Measurements from ENCODE around the gene MNX1.
A peak's percentile ranks its signal among the peaks of the same experiment; 100 is the strongest.

The MNX1 gene

GRCh38 chr7:157021871-157022680 lies 11.6 kb upstream of the MNX1 start:
- Histone ChIP-seq H3K27me3 (ENCODE audit: control insufficient read depth in 5 of 5, insufficient read depth in 4 of 5, low read length in 5 of 5) (peaks cover 61 to 76% (median 69%) of the 10 kb centered on the region in 5 donors), H3K4me3 (ENCODE audit: low read depth in 1 of 5, low read length in 5 of 5) (no peak overlapping the region), H3K9me3 (ENCODE audit: control insufficient read depth in 5 of 5, low read length in 5 of 5) (no peaks in the 10 kb centered on the region), H3K36me3 (ENCODE audit: control insufficient read depth in 5 of 5, insufficient read depth in 5 of 5, low read length in 5 of 5) (no peaks in the 10 kb centered on the region), H3K9ac (ENCODE audit: low read length in 5 of 5) (no peak overlapping the region), H3K4me1 (ENCODE audit: control insufficient read depth in 5 of 5, insufficient read depth in 5 of 5, low read length in 5 of 5) (peaks cover 0 to 27% (median 24%) of the 10 kb centered on the region in 5 donors), H3K27ac (ENCODE audit: low read depth, low read length) (no peak overlapping the region)

- H3K4me1 ChIP-seq (ENCODE audit: control insufficient read depth in 5 of 5, insufficient read depth in 5 of 5, low read length in 5 of 5) = peaks cover 0 to 28% (median 24%) of the 10 kb centered on the region in 5 donors
- peaks cover 69 to 84% (median 77%) of the 10 kb centered on the region in 5 donors for H3K27me3 ChIP-seq (ENCODE audit: control insufficient read depth in 5 of 5, insufficient read depth in 4 of 5, low read length in 5 of 5)
- no peaks in the 10 kb centered on the region for H3K9me3 ChIP-seq (ENCODE audit: control insufficient read depth in 5 of 5, low read length in 5 of 5)
- no peak overlapping the region for H3K27ac ChIP-seq (ENCODE audit: low read depth, low read length)
- H3K36me3 ChIP-seq (ENCODE audit: control insufficient read depth in 5 of 5, insufficient read depth in 5 of 5, low read length in 5 of 5) = no peaks in the 10 kb centered on the region
- no peak overlapping the region for H3K4me3 ChIP-seq (ENCODE audit: low read depth in 1 of 5, low read length in 5 of 5)
- H3K9ac ChIP-seq (ENCODE audit: low read length in 5 of 5) = no peak overlapping the region
Measured at GRCh38 chr7:157021071-157021870, 10.8 kb upstream of the MNX1 start.

- Histone ChIP-seq H3K4me1 (ENCODE audit: control insufficient read depth in 5 of 5, insufficient read depth in 5 of 5, low read length in 5 of 5) (peaks cover 0 to 30% (median 24%) of the 10 kb centered on the region in 5 donors), H3K27ac (ENCODE audit: low read depth, low read length) (no peak overlapping the region), H3K27me3 (ENCODE audit: control insufficient read depth in 5 of 5, insufficient read depth in 4 of 5, low read length in 5 of 5) (peaks cover 74 to 88% (median 84%) of the 10 kb centered on the region in 5 donors), H3K9me3 (ENCODE audit: control insufficient read depth in 5 of 5, low read length in 5 of 5) (no peaks in the 10 kb centered on the region), H3K4me3 (ENCODE audit: low read depth in 1 of 5, low read length in 5 of 5) (no peak overlapping the region), H3K36me3 (ENCODE audit: control insufficient read depth in 5 of 5, insufficient read depth in 5 of 5, low read length in 5 of 5) (no peaks in the 10 kb centered on the region), H3K9ac (ENCODE audit: low read length in 5 of 5) (no peak overlapping the region)
Measured at GRCh38 chr7:157020514-157021070, 10.1 kb upstream of the MNX1 start.

- no peak overlapping the region for H3K9ac ChIP-seq (ENCODE audit: low read length in 5 of 5)
- no peaks in the 10 kb centered on the region for H3K9me3 ChIP-seq (ENCODE audit: control insufficient read depth in 5 of 5, low read length in 5 of 5)
- peaks cover 76 to 91% (median 85%) of the 10 kb centered on the region in 5 donors for H3K27me3 ChIP-seq (ENCODE audit: control insufficient read depth in 5 of 5, insufficient read depth in 4 of 5, low read length in 5 of 5)
- H3K4me1 ChIP-seq (ENCODE audit: control insufficient read depth in 5 of 5, insufficient read depth in 5 of 5, low read length in 5 of 5) = peaks cover 0 to 30% (median 24%) of the 10 kb centered on the region in 5 donors
- H3K4me3 ChIP-seq (ENCODE audit: low read depth in 1 of 5, low read length in 5 of 5) = no peak overlapping the region
- H3K27ac ChIP-seq (ENCODE audit: low read depth, low read length) = no peak overlapping the region
- no peaks in the 10 kb centered on the region for H3K36me3 ChIP-seq (ENCODE audit: control insufficient read depth in 5 of 5, insufficient read depth in 5 of 5, low read length in 5 of 5)
Measured at GRCh38 chr7:157019718-157020451, 9.4 kb upstream of the MNX1 start.

- Histone ChIP-seq H3K9ac (ENCODE audit: low read length in 5 of 5) (no peak overlapping the region), H3K9me3 (ENCODE audit: control insufficient read depth in 5 of 5, low read length in 5 of 5) (no peaks in the 10 kb centered on the region), H3K27ac (ENCODE audit: low read depth, low read length) (no peak overlapping the region)
Measured at GRCh38 chr7:157018997-157019608, 8.6 kb upstream of the MNX1 start.

GRCh38 chr7:157018328-157018996 lies 8.0 kb upstream of the MNX1 start:
- no peaks in the 10 kb centered on the region for H3K9me3 ChIP-seq (ENCODE audit: control insufficient read depth in 5 of 5, low read length in 5 of 5)
- peaks cover 0 to 30% (median 24%) of the 10 kb centered on the region in 5 donors for H3K4me1 ChIP-seq (ENCODE audit: control insufficient read depth in 5 of 5, insufficient read depth in 5 of 5, low read length in 5 of 5)
- peaks cover 86 to 96% (median 95%) of the 10 kb centered on the region in 5 donors for H3K27me3 ChIP-seq (ENCODE audit: control insufficient read depth in 5 of 5, insufficient read depth in 4 of 5, low read length in 5 of 5)
- H3K9ac ChIP-seq (ENCODE audit: low read length in 5 of 5) = no peak overlapping the region
- H3K36me3 ChIP-seq (ENCODE audit: control insufficient read depth in 5 of 5, insufficient read depth in 5 of 5, low read length in 5 of 5) = no peaks in the 10 kb centered on the region
- peak overlapping the region in 1 of 5 donors; percentile 22 for H3K4me3 ChIP-seq (ENCODE audit: low read depth in 1 of 5, low read length in 5 of 5)
- no peak overlapping the region for H3K27ac ChIP-seq (ENCODE audit: low read depth, low read length)

More at GRCh38 chr7:157018997-157019608, 8.6 kb upstream of the MNX1 start:
- Histone ChIP-seq H3K36me3 (ENCODE audit: control insufficient read depth in 5 of 5, insufficient read depth in 5 of 5, low read length in 5 of 5) (no peaks in the 10 kb centered on the region), H3K27me3 (ENCODE audit: control insufficient read depth in 5 of 5, insufficient read depth in 4 of 5, low read length in 5 of 5) (peaks cover 81 to 93% (median 90%) of the 10 kb centered on the region in 5 donors), H3K4me1 (ENCODE audit: control insufficient read depth in 5 of 5, insufficient read depth in 5 of 5, low read length in 5 of 5) (peaks cover 0 to 30% (median 24%) of the 10 kb centered on the region in 5 donors), H3K4me3 (ENCODE audit: low read depth in 1 of 5, low read length in 5 of 5) (no peak overlapping the region)

GRCh38 chr7:157017603-157018327 lies 7.3 kb upstream of the MNX1 start:
- Histone ChIP-seq H3K4me3 (ENCODE audit: low read depth in 1 of 5, low read length in 5 of 5) (peak overlapping the region in 1 of 5 donors; percentile 22), H3K4me1 (ENCODE audit: control insufficient read depth in 5 of 5, insufficient read depth in 5 of 5, low read length in 5 of 5) (peaks cover 0 to 30% (median 24%) of the 10 kb centered on the region in 5 donors), H3K36me3 (ENCODE audit: control insufficient read depth in 5 of 5, insufficient read depth in 5 of 5, low read length in 5 of 5) (no peaks in the 10 kb centered on the region), H3K27ac (ENCODE audit: low read depth, low read length) (no peak overlapping the region), H3K9ac (ENCODE audit: low read length in 5 of 5) (no peak overlapping the region), H3K27me3 (ENCODE audit: control insufficient read depth in 5 of 5, insufficient read depth in 4 of 5, low read length in 5 of 5) (peaks cover 86 to 96% (median 94%) of the 10 kb centered on the region in 5 donors), H3K9me3 (ENCODE audit: control insufficient read depth in 5 of 5, low read length in 5 of 5) (no peaks in the 10 kb centered on the region)

GRCh38 chr7:157017149-157017548 lies 6.7 kb upstream of the MNX1 start:
- H3K4me1 ChIP-seq (ENCODE audit: control insufficient read depth in 5 of 5, insufficient read depth in 5 of 5, low read length in 5 of 5) = peaks cover 0 to 30% (median 24%) of the 10 kb centered on the region in 5 donors
- H3K36me3 ChIP-seq (ENCODE audit: control insufficient read depth in 5 of 5, insufficient read depth in 5 of 5, low read length in 5 of 5) = no peaks in the 10 kb centered on the region
- H3K9me3 ChIP-seq (ENCODE audit: control insufficient read depth in 5 of 5, low read length in 5 of 5) = no peaks in the 10 kb centered on the region
- H3K9ac ChIP-seq (ENCODE audit: low read length in 5 of 5) = no peak overlapping the region
- H3K4me3 ChIP-seq (ENCODE audit: low read depth in 1 of 5, low read length in 5 of 5) = no peak overlapping the region
- H3K27me3 ChIP-seq (ENCODE audit: control insufficient read depth in 5 of 5, insufficient read depth in 4 of 5, low read length in 5 of 5) = peaks cover 82 to 94% (median 92%) of the 10 kb centered on the region in 5 donors
- H3K27ac ChIP-seq (ENCODE audit: low read depth, low read length) = no peak overlapping the region
